B cell (primary cell): ENCODE data around the gene AANAT. TPM values are rescaled to one million over a fixed set of nuclear protein-coding genes. Genes with fewer than 3 reads are reported as not detected.

Experiments used
- ATAC-seq: fragments of 200-7000 bp; cut with Tn5 transposase; one replicate; pipeline ENCODE4 v1.10.0; 2021; ENCODE audit warnings: low read depth, mild to moderate bottlenecking, moderate number of reproducible peaks, moderate library complexity
- CTCF ChIA-PET: fragments of 350-600 bp; sonication (Branson Sonifier 250); formaldehyde crosslinking; loops from one replicate; lab custom pipeline; 2021; ENCODE audit warnings: antibody characterized with exemption, inconsistent platforms; lab: Charles Lee
- POLR2A ChIA-PET: fragments of 350-600 bp; sonication (Branson Sonifier 250); formaldehyde crosslinking; loops from one replicate; lab custom pipeline; 2021; ENCODE audit warnings: antibody characterized with exemption; lab: Charles Lee
- DNase-seq: peaks from one replicate; pipeline ENCODE4 v3.0.0; 2013
- H2AFZ ChIP-seq: 2 replicates; pipeline ENCODE4 v1.6.1; 2012; ENCODE audit warnings: mild to moderate bottlenecking, low read depth, low read length; ENCODE audit not compliant: insufficient read depth, poor library complexity, severe bottlenecking
- H3K27ac ChIP-seq, 2 donors: 1 replicate in 1 of 2; 2 replicates in 1 of 2; pipeline ENCODE4 v1.5.1; 2012 to 2013; ENCODE audit warnings: low read length in 2 of 2, mild to moderate bottlenecking in 2 of 2, moderate library complexity in 1 of 2
- H3K27me3 ChIP-seq, 4 experiments: fragments of 200-600 bp in 1 of 4; sonication (generic) in 1 of 4; replicated peaks in 1 of 4; 1 replicate in 2 of 4; 2 replicates in 2 of 4; pipeline versions ENCODE4 v1.6.1 to v1.7.0; 2013 to 2016; ENCODE audit warnings: low read length in 3 of 4, mild to moderate bottlenecking in 2 of 4, mixed read lengths in 1 of 4, moderate library complexity in 1 of 4; ENCODE audit not compliant: insufficient read depth in 4 of 4, control insufficient read depth in 3 of 4; ENCODE audit errors: control extremely low read depth in 1 of 4
- H3K36me3 ChIP-seq, 2 experiments: replicated peaks in 1 of 2; 1 replicate in 1 of 2; 2 replicates in 1 of 2; pipeline versions ENCODE4 v1.6.1 to v1.7.1; 2013; ENCODE audit warnings: low read length in 1 of 2; ENCODE audit not compliant: insufficient read depth in 2 of 2, control insufficient read depth in 1 of 2; ENCODE audit errors: control extremely low read depth in 1 of 2, extremely low read depth in 1 of 2
- H3K4me1 ChIP-seq, 2 donors: fragments of 200-600 bp in 1 of 2; sonication (generic) in 1 of 2; 1 replicate in 1 of 2; 2 replicates in 1 of 2; pipeline versions ENCODE4 v1.5.1 to v1.6.1; 2013 to 2017; ENCODE audit warnings: low read length in 2 of 2; ENCODE audit not compliant: control insufficient read depth in 2 of 2, insufficient read depth in 2 of 2
- H3K4me2 ChIP-seq: replicated peaks from 2 replicates; pipeline ENCODE3; 2012; ENCODE audit warnings: mild to moderate bottlenecking, low read depth, low read length; ENCODE audit not compliant: poor library complexity, severe bottlenecking
- H3K4me3 ChIP-seq, 5 experiments: fragments of 200-600 bp in 1 of 5; sonication (generic) in 1 of 5; 1 replicate in 3 of 5; 2 replicates in 2 of 5; pipeline versions ENCODE4 v1.5.1 to v1.7.0; 2011 to 2016; ENCODE audit warnings: low read length in 4 of 5, mild to moderate bottlenecking in 4 of 5, low read depth in 2 of 5, control low read depth in 1 of 5, moderate library complexity in 1 of 5; ENCODE audit not compliant: insufficient read depth in 1 of 5; ENCODE audit errors: control extremely low read depth in 1 of 5, extremely low read depth in 1 of 5
- H3K79me2 ChIP-seq: fragments of 200-600 bp; sonication (generic); one replicate; pipeline ENCODE4 v1.6.0; 2016; ENCODE audit warnings: low read length; ENCODE audit not compliant: control insufficient read depth, insufficient read depth
- H3K9ac ChIP-seq: fragments of 200-600 bp; sonication (generic); 2 replicates; pipeline ENCODE4 v1.6.1; 2017; ENCODE audit warnings: mild to moderate bottlenecking, low read length, moderate library complexity
- H3K9me3 ChIP-seq, 3 donors: one replicate each; pipeline versions ENCODE4 v1.6.1 to v1.7.1; 2013; ENCODE audit warnings: low read length in 2 of 3; ENCODE audit not compliant: control insufficient read depth in 2 of 3, insufficient read depth in 1 of 3; ENCODE audit errors: control extremely low read depth in 1 of 3
- H4K20me1 ChIP-seq: 2 replicates; pipeline ENCODE4 v1.6.0; 2012; ENCODE audit warnings: mild to moderate bottlenecking, low read length; ENCODE audit not compliant: insufficient read depth, control insufficient read depth, poor library complexity, severe bottlenecking
- H3K27ac Mint-ChIP-seq: one replicate; pipeline ENCODE4 v1.8.0; 2021; ENCODE audit warnings: mixed read lengths
- H3K27me3 Mint-ChIP-seq: one replicate; pipeline ENCODE4 v1.8.0; 2021; ENCODE audit warnings: mixed read lengths
- H3K4me1 Mint-ChIP-seq: one replicate; pipeline ENCODE4 v1.8.0; 2021; ENCODE audit warnings: mixed read lengths
- H3K4me3 Mint-ChIP-seq: one replicate; pipeline ENCODE4 v1.8.0; 2021; ENCODE audit warnings: mixed read lengths
- H3K9me3 Mint-ChIP-seq: one replicate; pipeline ENCODE4 v1.8.0; 2022; ENCODE audit warnings: mixed read lengths; ENCODE audit not compliant: insufficient read depth
- EZH2 ChIP-seq: IDR thresholded peaks from 2 replicates; pipeline ENCODE4 v1.6.1; 2012; ENCODE audit warnings: borderline replicate concordance, low read depth, mild to moderate bottlenecking, moderate library complexity, low read length; ENCODE audit not compliant: insufficient read depth, poor library complexity, severe bottlenecking
- WGBS: methylation state at CpG from one replicate; pipeline ENCODE4 v1.1.5; 2013; ENCODE audit warnings: missing lambda C conversion rate; ENCODE audit not compliant: insufficient coverage; 5-methylcytosine and 5-hydroxymethylcytosine counted together
- intact Hi-C: fragments of 100-400 bp; cut with micrococcal nuclease; formaldehyde crosslinking; loops from one replicate; pipeline ENCODE4 v1.10.0; 2022
- polyA plus RNA-seq: library from polyadenylated mRNA; depleted of rRNA; stranded (reverse); fragments of >200 nt; gene quantifications from 2 replicates; pipeline ENCODE4 v1.2.3, GENCODE V29; 2012
- total RNA-seq, 2 donors: library from RNA; stranded (reverse); fragments of 120-200 nt in 1 of 2; gene quantifications; 1 replicate in 1 of 2; 2 replicates in 1 of 2; pipeline versions ENCODE4 v1.2.3 to v1.2.4, GENCODE V29; 2013 to 2022
- TF ChIP-seq, protein P1 (sequence below): fragments of 200-600 bp; IDR thresholded peaks from one replicate; pipeline ENCODE4 v1.8.0; 2022; ENCODE audit warnings: antibody characterized with exemption, mild to moderate bottlenecking

AANAT gene
- total and polyA plus RNA-seq, 2 donors (not counting 1 experiment from before 2014, with no cell fraction given): 0.42 to 0.94 TPM

GRCh38 chr17:76446449-76447231 is 20.8 kb upstream of the AANAT start:
- no peak overlapping the region for H3K9ac ChIP-seq
- H3K4me1 ChIP-seq: peaks cover 60 to 71% of the 10 kb centered on the region in 2 donors
- Mint-ChIP-seq H3K27ac (no peak overlapping the region), H3K9me3 (no peaks in the 10 kb centered on the region), H3K4me1 (peaks cover 86% of the 10 kb centered on the region), H3K4me3 (no peak overlapping the region), H3K27me3 (no peaks in the 10 kb centered on the region)
- POLR2A ChIA-PET: no interaction called here
- H4K20me1 ChIP-seq: peaks cover 98% of the 10 kb centered on the region
- 86% methylated on average over 5 of the region's 9 CpGs for WGBS
- H3K27me3 ChIP-seq: no peaks in the 10 kb centered on the region
- ATAC-seq (no peak), DNase-seq (no peak)
- CTCF ChIA-PET: interaction anchor here (2.3 to 3.1 kb wide), 2 partner anchors 38 to 49 kb away, joined by 6 to 13 read pairs; no protein-coding TSS in a partner anchor
- intact Hi-C loops: no loop called here
- peaks cover 0 to 5% of the 10 kb centered on the region in 2 experiments for H3K36me3 ChIP-seq
- H2AFZ ChIP-seq: no peak overlapping the region
- no peak overlapping the region for H3K4me3 ChIP-seq
- peaks cover 100% of the 10 kb centered on the region for H3K79me2 ChIP-seq
- no peaks in the 10 kb centered on the region for H3K9me3 ChIP-seq
- H3K27ac ChIP-seq: no peak overlapping the region
- H3K4me2 ChIP-seq: peak overlapping the region; percentile 18
- TF ChIP-seq EZH2: no peak
- TF ChIP-seq, protein P1, sequence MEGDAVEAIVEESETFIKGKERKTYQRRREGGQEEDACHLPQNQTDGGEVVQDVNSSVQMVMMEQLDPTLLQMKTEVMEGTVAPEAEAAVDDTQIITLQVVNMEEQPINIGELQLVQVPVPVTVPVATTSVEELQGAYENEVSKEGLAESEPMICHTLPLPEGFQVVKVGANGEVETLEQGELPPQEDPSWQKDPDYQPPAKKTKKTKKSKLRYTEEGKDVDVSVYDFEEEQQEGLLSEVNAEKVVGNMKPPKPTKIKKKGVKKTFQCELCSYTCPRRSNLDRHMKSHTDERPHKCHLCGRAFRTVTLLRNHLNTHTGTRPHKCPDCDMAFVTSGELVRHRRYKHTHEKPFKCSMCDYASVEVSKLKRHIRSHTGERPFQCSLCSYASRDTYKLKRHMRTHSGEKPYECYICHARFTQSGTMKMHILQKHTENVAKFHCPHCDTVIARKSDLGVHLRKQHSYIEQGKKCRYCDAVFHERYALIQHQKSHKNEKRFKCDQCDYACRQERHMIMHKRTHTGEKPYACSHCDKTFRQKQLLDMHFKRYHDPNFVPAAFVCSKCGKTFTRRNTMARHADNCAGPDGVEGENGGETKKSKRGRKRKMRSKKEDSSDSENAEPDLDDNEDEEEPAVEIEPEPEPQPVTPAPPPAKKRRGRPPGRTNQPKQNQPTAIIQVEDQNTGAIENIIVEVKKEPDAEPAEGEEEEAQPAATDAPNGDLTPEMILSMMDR: no peak

DNA sequence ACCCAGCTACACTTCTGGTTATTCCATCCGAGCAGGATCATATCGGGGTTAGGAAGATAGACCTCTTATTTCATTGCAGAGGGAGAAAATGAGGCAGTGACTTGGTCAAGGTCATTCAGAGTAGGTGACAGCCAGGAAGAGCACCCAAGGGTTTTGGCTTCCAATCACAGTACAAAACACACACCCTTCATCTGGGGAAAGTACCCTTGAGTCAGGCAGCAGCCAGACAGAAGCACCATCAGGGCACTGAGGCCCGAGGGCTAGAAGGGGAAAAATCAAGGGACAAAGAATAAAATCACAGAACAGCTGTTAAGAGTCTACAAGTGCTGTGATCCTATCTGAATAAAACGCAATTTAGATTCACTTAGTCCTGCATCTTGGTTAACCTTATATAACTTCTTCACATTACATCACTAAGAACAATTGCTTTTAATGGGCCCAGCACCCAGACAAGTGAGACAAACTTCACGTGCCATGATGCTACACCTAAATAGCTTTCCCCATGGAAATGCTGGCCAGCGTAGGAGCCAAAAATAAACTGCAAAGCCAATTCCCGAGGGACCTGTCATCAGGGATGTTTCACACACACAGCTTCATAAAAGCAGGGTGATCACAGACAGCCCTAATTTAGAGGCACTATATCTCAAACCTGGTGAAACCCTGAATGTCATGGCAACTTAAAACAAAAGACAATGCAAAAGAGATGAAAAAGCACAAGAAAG is 19.3 kb upstream of the AANAT start:
- Mint-ChIP-seq H3K27ac (no peak overlapping the region), H3K9me3 (no peaks in the 10 kb centered on the region), H3K4me1 (peaks cover 79% of the 10 kb centered on the region), H3K4me3 (no peak overlapping the region), H3K27me3 (no peaks in the 10 kb centered on the region)
- 86% methylated on average over 6 of the region's 7 CpGs for WGBS
- H3K4me2 ChIP-seq: peak overlapping the region; percentile 1
- H3K79me2 ChIP-seq: peaks cover 93% of the 10 kb centered on the region
- H3K4me1 ChIP-seq: peaks cover 58 to 62% of the 10 kb centered on the region in 2 donors
- peaks cover 0 to 5% of the 10 kb centered on the region in 2 experiments for H3K36me3 ChIP-seq
- no peaks in the 10 kb centered on the region for H3K9me3 ChIP-seq
- H3K27me3 ChIP-seq: no peaks in the 10 kb centered on the region
- DNase-seq (no peak), ATAC-seq (no peak)
- no peak overlapping the region for H3K4me3 ChIP-seq
- ChIA-PET CTCF (interaction anchor here (1.3 to 2.5 kb wide), 3 partner anchors 11 to 50 kb away, joined by 5 to 11 read pairs (median 6); no protein-coding TSS in a partner anchor), POLR2A (no interaction called here)
- TF ChIP-seq EZH2: no peak
- TF ChIP-seq, protein P1: no peak
- no peak overlapping the region for H2AFZ ChIP-seq
- intact Hi-C loops: no loop called here
- no peak overlapping the region for H3K27ac ChIP-seq
- H3K9ac ChIP-seq: no peak overlapping the region
- H4K20me1 ChIP-seq: peaks cover 93% of the 10 kb centered on the region
